GM19043 (cell line): ENCODE results near the gene BBS4.
"Not testable (repeated sequence)": the region's sequence is repeated elsewhere in the genome, so short reads cannot be mapped to it uniquely, and the experiment has no call there.

Experiments
- ATAC-seq: cut with Tn5 transposase; IDR thresholded peaks from one replicate; pipeline ENCODE4 v1.9.1; 2021; ENCODE audit warnings: low read depth; ENCODE audit not compliant: unreplicated experiment

BBS4 gene

GRCh38 chr15:72690938-72691337 is 4.9 kb downstream of the BBS4 start:
- ATAC-seq: no peak

DNA sequence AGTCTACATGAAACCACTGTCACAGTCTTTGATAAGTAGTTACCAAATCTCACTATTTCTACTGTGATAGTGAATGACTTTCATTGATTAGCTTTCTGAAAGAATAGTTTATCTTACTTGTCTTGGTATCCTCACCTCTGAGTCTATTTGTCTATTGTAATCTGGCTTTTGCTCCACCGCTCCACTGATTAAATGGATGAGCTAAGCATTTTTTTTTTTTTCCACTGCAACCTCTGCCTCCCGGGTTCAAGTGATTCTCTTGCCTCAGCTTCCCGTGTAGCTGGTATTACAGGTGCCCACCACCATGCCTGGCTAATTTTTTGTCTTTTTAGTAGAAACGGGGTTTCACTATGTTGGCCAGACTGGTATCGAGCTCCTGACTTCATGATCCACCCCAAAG is 12.9 kb downstream of the BBS4 start:
- ATAC-seq: no peak

DNA sequence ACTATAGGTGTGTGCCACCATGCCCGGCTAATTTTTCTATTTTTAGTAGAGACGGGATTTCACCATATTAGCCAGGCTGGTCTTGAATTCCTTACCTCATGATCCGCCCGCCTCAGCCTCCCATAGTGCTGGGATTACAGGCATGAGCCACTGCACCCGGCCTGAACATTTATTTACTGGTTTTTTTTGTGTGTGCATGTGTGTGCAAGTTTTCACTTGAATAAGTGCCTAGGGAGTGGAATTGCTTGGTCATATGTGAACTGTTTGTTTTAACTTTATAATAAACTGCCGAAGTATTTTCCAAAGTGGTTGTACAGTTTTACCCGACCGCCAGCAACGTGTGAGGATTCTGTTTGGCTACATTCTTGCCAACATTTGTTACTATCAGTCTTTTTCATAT is 14.1 kb downstream of the BBS4 start:
- no peak for ATAC-seq

GRCh38 chr15:72706266-72706665 is 20.3 kb downstream of the BBS4 start:
- ATAC-seq: no peak

- not testable (repeated sequence) for ATAC-seq
Measured at GRCh38 chr15:72708551-72709303, 22.7 kb downstream of the BBS4 start.

DNA sequence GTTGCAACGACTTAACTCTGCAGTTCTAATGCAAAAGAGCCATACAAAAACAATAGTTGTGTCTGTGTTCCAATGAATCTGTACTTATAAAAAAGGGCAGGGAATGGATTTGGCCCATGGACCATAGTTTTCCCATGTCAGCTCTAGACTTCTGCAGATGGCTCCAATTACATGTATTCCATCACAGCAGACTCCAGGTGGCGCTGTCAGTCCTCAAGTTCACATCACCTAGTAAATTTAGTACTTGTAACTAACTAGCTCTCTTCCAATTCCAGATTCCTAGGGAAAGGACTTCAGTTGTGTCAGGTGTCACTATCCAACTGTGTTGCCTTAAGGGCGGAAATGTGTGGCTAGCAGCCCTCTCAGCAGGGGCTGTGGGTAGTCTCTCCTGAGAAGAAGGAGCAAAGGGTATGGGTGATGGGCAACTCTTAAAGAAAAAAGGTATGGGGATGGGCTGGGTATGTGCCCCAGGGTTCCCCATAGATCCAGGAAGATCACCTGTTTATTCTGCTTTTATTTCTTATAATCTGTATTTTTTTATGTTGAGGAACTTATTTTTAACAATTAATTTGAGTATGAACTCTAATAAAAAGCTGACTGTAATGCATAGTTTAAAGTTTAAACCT is 36.2 kb downstream of the BBS4 start:
- ATAC-seq: no peak

DNA sequence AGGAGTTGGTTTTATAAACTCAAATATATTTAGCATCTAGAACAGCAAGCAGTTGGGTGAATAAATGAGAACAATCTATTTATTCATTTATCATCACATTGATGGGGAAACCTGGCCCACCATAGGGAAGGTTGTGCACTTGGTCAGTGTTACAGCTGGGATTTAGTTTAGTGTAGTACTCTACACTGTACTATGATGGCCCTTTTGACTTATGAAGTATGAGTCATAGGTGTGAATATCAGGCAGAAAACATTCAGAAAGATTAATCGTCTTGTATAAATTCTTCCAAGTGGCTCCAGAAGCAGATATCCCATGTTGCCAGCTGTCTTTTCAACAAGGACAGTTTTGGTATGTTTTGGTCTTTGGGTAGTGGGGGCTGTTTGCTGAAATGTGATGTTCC is 38.0 kb downstream of the BBS4 start:
- ATAC-seq: no peak

DNA sequence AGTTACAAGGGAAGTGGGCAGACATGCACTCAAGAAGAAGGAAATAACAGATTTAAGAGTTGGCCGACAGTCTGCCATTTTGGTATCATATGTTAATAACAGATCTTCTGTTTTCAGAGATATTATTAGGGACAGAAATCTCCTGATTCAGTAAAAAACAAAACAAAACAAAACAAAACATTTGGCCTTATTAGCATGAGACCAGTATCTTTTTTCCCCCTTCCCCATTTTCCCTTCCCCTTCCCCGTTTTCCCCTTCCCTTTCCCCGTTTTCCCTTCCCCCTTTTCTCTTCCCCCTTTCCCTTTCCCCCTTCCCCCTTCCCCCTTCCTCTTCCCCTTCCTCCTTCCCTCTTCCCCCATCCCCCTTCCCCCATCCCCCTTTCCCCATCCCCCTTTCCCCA is 39.4 kb downstream of the BBS4 start:
- ATAC-seq: no peak

GRCh38 chr15:72725851-72726250 is 39.8 kb downstream of the BBS4 start:
- not testable (repeated sequence) for ATAC-seq

DNA sequence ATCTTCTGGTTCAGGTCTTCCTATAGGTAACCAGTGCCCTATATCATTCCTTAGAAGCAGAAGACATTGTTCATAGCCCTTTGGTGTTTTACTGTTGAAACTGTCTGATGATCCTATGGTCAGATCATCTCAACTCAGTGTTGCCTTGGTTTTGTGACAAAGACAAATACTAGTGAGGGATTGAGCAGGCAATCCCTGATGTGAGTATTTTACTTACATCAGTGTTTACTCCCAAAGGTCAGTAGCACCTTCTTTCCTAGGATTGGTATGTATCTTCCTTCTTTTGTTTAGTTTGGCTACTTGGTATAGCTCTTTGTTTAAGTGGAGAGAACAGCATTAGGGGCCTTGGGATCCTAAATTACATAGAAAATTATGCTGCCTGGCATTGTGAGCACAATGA is 41.1 kb downstream of the BBS4 start:
- ATAC-seq: no peak

DNA sequence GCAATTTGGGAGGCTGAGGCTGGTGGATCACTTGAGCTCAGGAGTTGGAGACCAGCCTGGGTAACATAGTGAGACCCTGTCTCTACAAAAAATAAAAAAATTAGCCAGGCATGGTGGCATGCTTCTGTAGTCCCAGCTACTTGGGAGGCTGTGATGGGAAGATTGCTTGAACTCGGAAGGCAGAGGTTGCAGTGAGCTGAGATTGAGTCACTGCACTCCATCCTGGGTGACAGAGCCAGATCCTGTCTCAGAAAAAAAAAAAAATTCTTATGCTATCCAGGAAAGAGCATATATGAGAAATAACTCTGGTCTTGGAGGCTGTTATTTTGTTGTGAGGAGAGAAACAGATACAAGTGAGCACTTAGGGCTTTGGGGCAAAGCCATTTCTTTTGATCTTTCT is 42.2 kb downstream of the BBS4 start:
- not testable (repeated sequence) for ATAC-seq

DNA sequence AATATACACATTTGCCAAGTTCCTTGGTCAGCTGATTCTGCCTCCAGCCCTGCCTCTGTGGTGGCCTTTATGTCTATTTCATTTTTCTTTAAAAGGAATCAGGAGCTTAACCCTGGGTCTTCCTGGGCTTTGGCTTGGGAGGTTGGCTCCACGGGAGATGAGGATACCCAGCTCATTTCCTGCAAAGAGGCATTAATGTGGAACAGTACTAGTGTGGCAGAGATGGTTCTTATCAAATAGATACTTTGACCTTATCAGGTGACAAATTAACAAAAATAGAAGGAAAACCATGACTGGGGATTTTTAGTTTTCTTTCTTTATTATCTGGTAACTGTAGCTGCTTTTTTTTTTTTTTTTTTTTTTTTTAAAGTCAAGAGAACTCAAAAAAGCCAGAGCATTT is 42.8 kb downstream of the BBS4 start:
- ATAC-seq: no peak

GRCh38 chr15:72732086-72732485 is 46.1 kb downstream of the BBS4 start:
- ATAC-seq: no peak

- no peak for ATAC-seq
Measured at GRCh38 chr15:72732516-72732915, 46.5 kb downstream of the BBS4 start.

DNA sequence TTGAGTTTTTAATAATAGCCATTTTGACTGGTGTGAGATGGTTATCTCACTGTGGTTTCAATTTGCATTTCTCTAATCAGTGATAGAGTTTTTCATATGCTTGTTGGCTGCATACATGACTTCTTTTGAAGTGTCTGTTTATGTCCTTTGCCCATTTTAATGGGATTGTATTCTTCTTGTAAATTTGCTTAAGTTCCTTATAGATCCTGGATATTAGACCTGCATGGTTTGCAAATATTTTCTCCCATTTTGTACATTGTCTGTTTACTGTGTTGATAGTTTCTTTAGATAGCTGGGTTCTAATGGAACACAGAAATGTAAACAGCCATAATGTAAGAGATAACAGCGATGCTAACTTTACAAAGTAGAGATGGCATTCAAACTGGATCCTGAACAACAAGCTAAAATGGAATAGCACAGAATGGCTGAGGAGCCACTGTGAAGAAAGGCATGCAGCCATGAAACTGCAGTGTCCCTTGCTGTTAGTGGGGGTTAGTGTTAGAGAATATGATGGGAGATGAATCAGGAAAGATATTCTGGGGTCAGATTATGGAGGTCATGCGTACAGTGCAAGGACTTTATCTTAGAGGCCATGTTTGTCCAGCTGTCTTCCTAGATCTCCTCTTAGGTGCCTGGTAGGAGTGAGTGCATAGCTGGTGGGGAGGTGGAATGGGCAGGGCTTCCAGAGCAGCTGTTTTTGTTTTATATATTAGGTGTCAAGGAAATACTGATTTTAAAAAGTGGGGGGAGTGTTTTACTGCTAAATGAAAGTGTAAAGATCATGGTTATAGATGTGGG is 48.1 kb downstream of the BBS4 start:
- no peak for ATAC-seq

DNA sequence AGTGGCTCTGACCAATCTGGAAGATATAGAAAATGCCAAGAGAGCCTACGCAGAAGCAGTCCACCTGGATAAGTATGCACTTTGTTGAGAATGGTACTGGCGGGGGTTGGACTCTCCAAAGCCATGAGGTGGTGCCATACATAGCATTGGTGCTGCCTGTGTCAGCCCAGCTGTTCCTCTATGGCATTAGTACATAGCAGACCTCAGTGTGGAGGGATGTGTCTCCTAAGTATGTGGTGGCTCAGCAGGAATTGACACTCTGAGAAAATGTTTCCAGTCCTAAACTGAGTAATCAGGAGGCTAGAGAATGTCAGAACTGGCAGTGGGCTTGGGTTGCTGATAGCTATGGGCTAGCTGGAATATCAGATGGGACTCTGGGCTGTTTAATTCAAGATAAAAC is 49.1 kb downstream of the BBS4 start:
- no peak for ATAC-seq

DNA sequence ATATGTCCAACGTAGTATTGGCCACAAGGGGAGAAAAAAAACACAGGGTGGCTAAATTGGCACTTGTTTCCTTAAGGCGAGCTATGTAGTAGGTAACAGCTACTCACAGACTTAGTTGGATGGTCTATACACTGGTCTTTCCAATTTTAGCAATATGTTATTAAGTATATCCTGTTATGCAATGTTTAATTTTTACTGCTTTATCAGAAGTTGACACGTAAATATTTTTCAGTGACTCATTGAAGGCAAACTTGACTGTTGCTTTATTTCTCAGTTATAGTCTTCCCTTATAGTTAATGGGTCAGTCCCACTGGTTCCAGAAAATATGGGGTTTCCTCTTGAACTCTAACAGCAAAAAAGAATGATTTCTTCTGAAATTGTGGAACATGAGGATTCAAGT is 51.1 kb downstream of the BBS4 start:
- ATAC-seq: no peak

DNA sequence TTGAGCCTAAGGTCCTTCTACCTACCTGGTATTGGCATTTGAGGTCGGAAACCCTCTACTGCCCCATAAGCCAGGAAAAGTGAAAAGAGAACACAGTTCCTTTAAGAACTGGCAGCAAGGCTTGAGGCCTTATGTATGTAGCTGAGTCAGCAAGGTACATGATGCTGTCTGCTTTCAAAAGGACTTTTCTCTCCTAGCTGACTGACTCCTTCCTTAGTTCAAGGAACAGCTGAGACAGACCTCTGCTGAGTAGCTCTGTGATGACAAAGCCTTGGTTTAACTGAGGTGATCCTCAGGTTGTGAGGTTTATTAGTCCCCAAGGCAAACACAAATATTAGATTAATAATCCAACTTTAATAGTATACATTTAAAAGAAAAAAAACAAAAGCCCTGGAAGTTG is 51.7 kb downstream of the BBS4 start:
- ATAC-seq: no peak

GRCh38 chr15:72740219-72740618 is 54.2 kb downstream of the BBS4 start:
- ATAC-seq: peak; percentile 84

DNA sequence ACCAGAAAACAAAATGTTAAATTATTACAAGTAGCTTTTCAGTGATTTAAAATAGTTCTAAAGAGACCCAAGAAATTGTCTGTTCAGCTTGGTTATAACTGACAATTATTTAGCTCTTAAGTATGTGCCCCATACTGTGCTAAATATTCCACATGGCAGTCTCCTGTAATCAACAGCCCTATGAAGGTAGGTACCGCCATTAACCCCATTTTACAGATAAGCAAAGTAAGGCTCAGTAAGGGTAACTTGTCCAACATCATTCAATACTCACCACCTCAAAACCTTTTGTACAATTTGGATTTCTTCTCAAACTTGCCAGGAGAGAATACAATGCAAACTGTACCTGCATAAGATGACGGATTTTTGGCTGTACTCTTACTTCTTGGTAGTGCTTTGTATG is 63.7 kb downstream of the BBS4 start:
- ATAC-seq: no peak

DNA sequence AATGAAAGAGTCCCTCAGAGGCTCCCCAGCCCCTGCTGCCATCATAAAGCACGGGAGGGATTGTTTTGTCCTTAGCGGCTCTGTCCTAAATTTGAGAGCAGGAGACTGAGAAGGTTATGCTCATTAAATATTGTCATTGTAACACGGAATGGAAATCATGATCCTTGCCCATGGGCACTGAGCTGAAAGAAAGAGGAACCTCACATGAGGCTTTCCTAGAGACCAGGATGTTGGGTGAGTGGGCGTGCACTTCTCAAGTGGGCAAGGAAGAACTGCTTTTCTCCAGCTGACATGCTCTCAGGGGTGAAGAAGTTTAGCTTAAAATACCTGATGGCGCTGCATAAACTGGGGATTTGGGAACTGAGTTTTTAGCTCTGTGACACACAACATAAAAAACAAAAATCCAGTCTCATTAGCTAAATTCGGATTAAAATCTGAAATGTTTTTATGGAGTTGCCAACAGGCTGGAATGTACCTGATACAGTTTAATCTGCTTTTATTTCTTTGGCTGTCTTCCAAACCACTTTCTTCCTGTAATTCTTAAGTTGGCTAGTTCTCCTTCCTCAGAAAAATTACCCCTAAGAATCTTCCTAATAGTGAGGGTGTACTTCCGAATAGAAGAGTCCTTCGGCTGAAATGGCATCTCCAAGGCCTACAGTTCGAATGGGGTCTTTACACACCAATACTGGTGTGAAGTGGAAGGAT is 65.9 kb downstream of the BBS4 start:
- no peak for ATAC-seq
